Sigmoid colon (tissue), 7 donors: ENCODE results near the gene RPL13A. TPM values are rescaled to one million over a fixed set of nuclear protein-coding genes. Genes with fewer than 3 reads are reported as not detected.

ENCODE experiments used
- DNase-seq: peaks from one replicate; pipeline ENCODE4 v3.0.0-alpha.2; 2019
- H3K27ac ChIP-seq, 4 donors: fragments of 200-600 bp; sonication (generic); one replicate each; pipeline ENCODE4 v1.5.1; 2016 to 2019; ENCODE audit warnings: mild to moderate bottlenecking in 1 of 4
- H3K27me3 ChIP-seq, 3 donors: fragments of 200-600 bp; sonication (generic); one replicate each; pipeline ENCODE4 v1.5.1; 2019; ENCODE audit warnings: mild to moderate bottlenecking in 1 of 3
- H3K36me3 ChIP-seq, 4 donors: fragments of 200-600 bp; sonication (generic); one replicate each; pipeline ENCODE4 v1.5.1; 2016 to 2019
- H3K4me1 ChIP-seq, 4 donors: fragments of 200-600 bp; sonication (generic); one replicate each; pipeline ENCODE4 v1.5.1; 2017 to 2019
- H3K4me3 ChIP-seq, 4 donors: fragments of 200-600 bp; sonication (generic); one replicate each; pipeline ENCODE4 v1.5.1; 2017 to 2019; ENCODE audit warnings: mild to moderate bottlenecking in 2 of 4, moderate library complexity in 1 of 4
- H3K9me3 ChIP-seq, 4 donors: fragments of 200-600 bp in 3 of 4; sonication (generic) in 3 of 4; one replicate each; pipeline versions ENCODE4 v1.5.1 to v1.6.1; 2013 to 2019
- EP300 ChIP-seq, 4 donors: sonication (generic); formaldehyde crosslinking; IDR thresholded peaks; one replicate each; pipeline ENCODE4 v1.6.1; 2017; ENCODE audit warnings: antibody characterized with exemption in 4 of 4
- POLR2A ChIP-seq, 2 donors: fragments of 450-650 bp; IDR thresholded peaks; one replicate each; pipeline ENCODE4 v1.6.1; 2016; ENCODE audit warnings: antibody characterized with exemption in 2 of 2, mild to moderate bottlenecking in 2 of 2, moderate library complexity in 2 of 2
- POLR2AphosphoS5 ChIP-seq, 4 donors: sonication (generic); formaldehyde crosslinking; IDR thresholded peaks; one replicate each; pipeline ENCODE4 v1.6.1; 2017; ENCODE audit warnings: antibody characterized with exemption in 4 of 4
- WGBS, 2 donors: extraction: QIAGEN DNeasy Blood & Tissue Kit; methylation state at CpG; one replicate each; pipeline ENCODE4 v1.1.7; 2013; 5-methylcytosine and 5-hydroxymethylcytosine counted together
- intact Hi-C: fragments of 100-400 bp; cut with DNase I; formaldehyde crosslinking; loops from one replicate; pipeline ENCODE4 v1.15.1; 2023
- polyA plus RNA-seq, 3 donors: library from polyadenylated mRNA; stranded (reverse); fragments of 200-250 nt; gene quantifications; one replicate each; pipeline ENCODE4 v1.2.3, GENCODE V29; 2013
- total RNA-seq, 4 donors: library from RNA; depleted of rRNA; stranded (reverse); fragments of >200 nt; gene quantifications; one replicate each; pipeline ENCODE4 v1.1.0, GENCODE V29; 2016
- TF ChIP-seq, protein P1 (sequence below), 4 experiments: fragments of 450-650 bp in 3 of 4; fragments of 200-600 bp in 1 of 4; IDR thresholded peaks; one replicate each; pipeline ENCODE4 v1.5.1; 2016 to 2019; ENCODE audit warnings: antibody characterized with exemption in 4 of 4, mild to moderate bottlenecking in 3 of 4, moderate library complexity in 2 of 4
- donor health status: healthy with polysubstance abuse.
- donor health status: Bipolar disorder and iron deficiency.
- donor health status: healthy.

RPL13A gene
- total and polyA plus RNA-seq, 7 donors = 2,552 to 6,094 (median 4,207) TPM

DNA sequence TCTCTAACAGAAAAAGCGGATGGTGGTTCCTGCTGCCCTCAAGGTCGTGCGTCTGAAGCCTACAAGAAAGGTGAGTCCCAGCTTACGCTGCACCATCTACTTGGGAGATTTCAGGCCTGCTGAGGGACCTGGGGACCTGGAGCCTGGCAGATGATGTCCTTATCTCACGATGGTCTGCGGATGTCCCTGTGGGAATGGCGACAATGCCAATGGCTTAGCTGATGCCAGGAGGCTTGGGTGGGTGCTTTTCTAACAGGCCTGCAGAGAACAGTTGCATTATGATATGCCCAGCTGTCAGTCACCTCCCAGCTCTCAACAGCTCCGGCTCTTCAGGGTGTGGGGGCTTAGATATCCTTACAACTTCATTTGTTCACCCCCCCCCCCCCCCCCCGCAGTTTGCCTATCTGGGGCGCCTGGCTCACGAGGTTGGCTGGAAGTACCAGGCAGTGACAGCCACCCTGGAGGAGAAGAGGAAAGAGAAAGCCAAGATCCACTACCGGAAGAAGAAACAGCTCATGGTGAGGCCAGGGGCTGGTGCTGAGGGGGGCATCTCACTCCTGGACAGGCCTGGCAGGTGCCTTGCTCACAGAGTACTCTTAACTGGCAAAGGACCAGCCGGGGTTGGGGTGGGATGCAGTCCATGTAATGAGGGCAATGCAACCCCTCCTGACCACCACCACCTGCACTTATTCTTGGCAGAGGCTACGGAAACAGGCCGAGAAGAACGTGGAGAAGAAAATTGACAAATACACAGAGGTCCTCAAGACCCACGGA lies 3.8 kb downstream of the RPL13A start:
- H3K27ac ChIP-seq = peak overlapping the region in 2 of 4 donors; percentile 34 to 93
- peaks cover 0 to 44% (median 33%) of the 10 kb centered on the region in 4 donors for H3K4me1 ChIP-seq
- intact Hi-C loops = no loop called here

DNA sequence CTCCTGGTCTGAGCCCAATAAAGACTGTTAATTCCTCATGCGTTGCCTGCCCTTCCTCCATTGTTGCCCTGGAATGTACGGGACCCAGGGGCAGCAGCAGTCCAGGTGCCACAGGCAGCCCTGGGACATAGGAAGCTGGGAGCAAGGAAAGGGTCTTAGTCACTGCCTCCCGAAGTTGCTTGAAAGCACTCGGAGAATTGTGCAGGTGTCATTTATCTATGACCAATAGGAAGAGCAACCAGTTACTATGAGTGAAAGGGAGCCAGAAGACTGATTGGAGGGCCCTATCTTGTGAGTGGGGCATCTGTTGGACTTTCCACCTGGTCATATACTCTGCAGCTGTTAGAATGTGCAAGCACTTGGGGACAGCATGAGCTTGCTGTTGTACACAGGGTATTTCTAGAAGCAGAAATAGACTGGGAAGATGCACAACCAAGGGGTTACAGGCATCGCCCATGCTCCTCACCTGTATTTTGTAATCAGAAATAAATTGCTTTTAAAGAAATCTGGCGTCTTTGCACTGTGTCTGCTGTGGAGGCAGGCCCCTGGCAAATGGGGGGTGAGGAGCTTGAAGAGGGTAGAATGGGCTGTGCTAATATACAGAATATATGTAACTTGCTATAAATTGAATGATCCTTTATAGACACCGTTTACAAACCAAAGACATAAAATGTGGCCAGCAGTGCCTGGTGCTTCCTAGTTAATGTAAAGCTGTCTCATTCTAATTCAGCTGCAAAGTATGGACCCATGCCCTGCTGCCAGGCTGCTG lies 4.6 kb downstream of the RPL13A start:
- peak overlapping the region in 1 of 4 donors; percentile 43 for H3K27ac ChIP-seq
- no peaks in the 10 kb centered on the region for H3K9me3 ChIP-seq
- H3K27me3 ChIP-seq = no peaks in the 10 kb centered on the region
- H3K4me1 ChIP-seq = peaks cover 0 to 44% (median 35%) of the 10 kb centered on the region in 4 donors
- H3K36me3 ChIP-seq = peaks cover 18 to 41% (median 33%) of the 10 kb centered on the region in 4 donors
- 44 to 71% methylated on average over 7 of the region's 7 CpGs for WGBS, 2 donors
- no peak for DNase-seq
- TF ChIP-seq, protein P1, sequence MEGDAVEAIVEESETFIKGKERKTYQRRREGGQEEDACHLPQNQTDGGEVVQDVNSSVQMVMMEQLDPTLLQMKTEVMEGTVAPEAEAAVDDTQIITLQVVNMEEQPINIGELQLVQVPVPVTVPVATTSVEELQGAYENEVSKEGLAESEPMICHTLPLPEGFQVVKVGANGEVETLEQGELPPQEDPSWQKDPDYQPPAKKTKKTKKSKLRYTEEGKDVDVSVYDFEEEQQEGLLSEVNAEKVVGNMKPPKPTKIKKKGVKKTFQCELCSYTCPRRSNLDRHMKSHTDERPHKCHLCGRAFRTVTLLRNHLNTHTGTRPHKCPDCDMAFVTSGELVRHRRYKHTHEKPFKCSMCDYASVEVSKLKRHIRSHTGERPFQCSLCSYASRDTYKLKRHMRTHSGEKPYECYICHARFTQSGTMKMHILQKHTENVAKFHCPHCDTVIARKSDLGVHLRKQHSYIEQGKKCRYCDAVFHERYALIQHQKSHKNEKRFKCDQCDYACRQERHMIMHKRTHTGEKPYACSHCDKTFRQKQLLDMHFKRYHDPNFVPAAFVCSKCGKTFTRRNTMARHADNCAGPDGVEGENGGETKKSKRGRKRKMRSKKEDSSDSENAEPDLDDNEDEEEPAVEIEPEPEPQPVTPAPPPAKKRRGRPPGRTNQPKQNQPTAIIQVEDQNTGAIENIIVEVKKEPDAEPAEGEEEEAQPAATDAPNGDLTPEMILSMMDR (IDR thresholded peaks at IDR 0.05) = no peak
- TF ChIP-seq POLR2A (IDR thresholded peaks at IDR 0.05) (no peak), EP300 (IDR thresholded peaks at IDR 0.05) (no peak), POLR2AphosphoS5 (IDR thresholded peaks at IDR 0.05) (no peak)
- H3K4me3 ChIP-seq = no peak overlapping the region
- intact Hi-C loops = no loop called here

More for the DNA sequence above, 3.8 kb downstream of the RPL13A start:
- TF ChIP-seq EP300 (IDR thresholded peaks at IDR 0.05) (no peak), POLR2A (IDR thresholded peaks at IDR 0.05) (no peak), POLR2AphosphoS5 (IDR thresholded peaks at IDR 0.05) (no peak)
- TF ChIP-seq, protein P1 (IDR thresholded peaks at IDR 0.05) = no peak
- no peak overlapping the region for H3K4me3 ChIP-seq
- DNase-seq = no peak
- peaks cover 18 to 41% (median 33%) of the 10 kb centered on the region in 4 donors for H3K36me3 ChIP-seq
- 60 to 78% methylated on average over 17 of the region's 17 CpGs for WGBS, 2 donors
- no peaks in the 10 kb centered on the region for H3K27me3 ChIP-seq
- no peaks in the 10 kb centered on the region for H3K9me3 ChIP-seq

DNA sequence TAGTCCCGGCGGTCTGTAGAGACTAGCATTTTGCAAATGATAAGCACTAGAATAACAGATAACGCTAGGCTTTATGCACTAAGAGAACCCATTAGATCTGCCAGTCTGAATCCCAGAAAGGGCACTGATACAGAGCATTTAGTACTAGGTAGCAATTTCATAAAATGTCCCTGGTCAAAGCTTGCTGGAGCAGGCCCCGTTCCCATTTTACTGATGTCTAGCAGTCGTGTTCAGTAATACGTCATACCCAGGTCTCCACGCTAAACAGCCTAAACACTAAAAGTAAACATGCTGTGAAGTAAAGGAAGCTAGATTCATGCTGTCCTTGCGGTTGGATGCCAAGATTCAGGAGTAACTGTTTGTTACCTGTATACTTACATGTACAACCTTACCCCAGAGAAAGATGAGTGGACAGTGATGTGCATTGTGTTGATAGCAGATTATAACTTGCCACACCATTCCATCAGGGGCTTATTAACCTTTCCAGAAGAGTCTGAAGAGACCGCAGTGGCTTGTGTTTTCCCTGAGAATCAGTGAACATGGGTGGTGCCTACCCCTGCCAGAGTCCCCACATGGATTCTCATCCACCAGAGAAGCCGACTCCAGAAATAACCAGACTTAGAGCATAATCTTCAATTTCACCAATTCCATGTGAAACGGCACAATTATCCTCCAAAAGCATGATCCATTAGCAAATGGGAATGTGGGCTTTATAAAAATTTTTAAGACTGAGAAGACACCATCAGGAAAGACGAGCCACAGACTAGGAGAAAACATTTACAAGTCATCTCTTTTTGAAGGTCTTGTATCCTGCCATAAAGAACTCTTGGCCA lies 5.4 kb downstream of the RPL13A start:
- no peak for TF ChIP-seq EP300 (IDR thresholded peaks at IDR 0.05)
- TF ChIP-seq, protein P1 (IDR thresholded peaks at IDR 0.05) = no peak
- peak in 2 of 4 donors; percentile 34 to 48 for TF ChIP-seq POLR2AphosphoS5 (IDR thresholded peaks at IDR 0.05)
- TF ChIP-seq POLR2A (IDR thresholded peaks at IDR 0.05) = no peak
- 52 to 67% methylated on average over 12 of the region's 12 CpGs for WGBS, 2 donors
- intact Hi-C loops = no loop called here

DNA sequence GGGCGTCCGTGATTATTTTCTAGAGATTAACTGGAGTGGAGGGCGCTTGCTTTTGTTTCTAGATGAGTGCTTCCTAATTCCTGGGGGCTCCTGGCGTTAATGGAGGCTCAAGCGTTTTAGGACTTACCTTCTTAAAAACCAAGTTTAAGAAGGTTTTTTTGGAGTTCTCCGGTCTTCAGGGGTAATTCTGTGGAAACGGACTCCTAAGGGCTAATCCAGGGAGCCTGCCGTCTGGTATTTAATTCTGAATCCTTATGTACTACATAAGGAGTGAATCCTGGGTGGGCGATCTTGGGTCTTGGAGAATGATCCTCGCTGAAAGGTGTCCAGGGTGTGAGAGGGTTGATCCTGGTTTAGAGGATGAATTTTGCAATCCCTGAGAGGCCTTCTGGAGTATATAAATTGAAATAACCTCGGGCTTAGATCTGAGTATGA lies 9.2 kb downstream of the RPL13A start:
- Histone ChIP-seq H3K4me3 (peak overlapping the region; percentile 70 to 95 (median 85)), H3K27ac (peak overlapping the region; percentile 88 to 96 (median 94)), H3K36me3 (peaks cover 27 to 50% (median 42%) of the 10 kb centered on the region in 4 donors), H3K27me3 (no peaks in the 10 kb centered on the region), H3K9me3 (no peaks in the 10 kb centered on the region), H3K4me1 (peaks cover 0 to 46% (median 34%) of the 10 kb centered on the region in 4 donors)
- no peak for DNase-seq
- WGBS, 2 donors = 0% methylated on average over 11 of the region's 11 CpGs
- TF ChIP-seq POLR2AphosphoS5 (IDR thresholded peaks at IDR 0.05) (no peak), EP300 (IDR thresholded peaks at IDR 0.05) (no peak), POLR2A (IDR thresholded peaks at IDR 0.05) (no peak)
- TF ChIP-seq, protein P1 (IDR thresholded peaks at IDR 0.05) = no peak
- intact Hi-C loops = loop anchor here (1.0 to 5.0 kb wide), 3 partner anchors 9 to 381 kb away; partner anchors contain the start of genes AKT1S1, PRMT1, RPL13A and TBC1D17

More for the DNA sequence above, 5.4 kb downstream of the RPL13A start:
- Histone ChIP-seq H3K4me1 (peaks cover 0 to 51% (median 42%) of the 10 kb centered on the region in 4 donors), H3K27me3 (no peaks in the 10 kb centered on the region), H3K9me3 (no peaks in the 10 kb centered on the region), H3K4me3 (no peak overlapping the region), H3K36me3 (peaks cover 25 to 48% (median 39%) of the 10 kb centered on the region in 4 donors), H3K27ac (peak overlapping the region in 1 of 4 donors; percentile 43)
- DNase-seq = no peak
